HCT116 (cell line): ENCODE measurements around the gene PIK3R2. TPM values are rescaled to one million over a fixed set of nuclear protein-coding genes. Genes with fewer than 3 reads are reported as not detected.

Experiments
- ATAC-seq: fragments of 200-7000 bp; cut with Tn5 transposase; 2 replicates; pipeline ENCODE4 v1.9.1; 2020; ENCODE audit warnings: mild to moderate bottlenecking, moderate library complexity
- BruUV-seq: library from RNA; stranded (reverse); fragments of 400-500 nt; replicated peaks from 2 replicates; lab custom pipeline; 2021; lab: Mats Ljungman, UMichigan
- CTCF ChIA-PET: fragments of 300-600 bp; sonication (Branson Sonifier 250); formaldehyde crosslinking; loops from one replicate; lab custom pipeline; 2021; ENCODE audit warnings: antibody characterized with exemption; lab: Charles Lee
- POLR2A ChIA-PET: fragments of 300-600, 350-600 bp; sonication (Branson Sonifier 250); formaldehyde crosslinking; loops from one replicate; lab custom pipeline; 2021; ENCODE audit warnings: antibody characterized with exemption; lab: Charles Lee
- RAD21 ChIA-PET, 2 experiments: fragments of 300-600 bp; sonication (Branson Sonifier 250); formaldehyde crosslinking; loops; one replicate each; lab custom pipeline; 2023; ENCODE audit warnings: low total read pairs in 2 of 2; ENCODE audit not compliant: uncharacterized antibody in 2 of 2, unreplicated experiment in 2 of 2, low non-redundant PET in 1 of 2; lab: Charles Lee
- DNase-seq: peaks from one replicate; pipeline ENCODE4 v3.0.0-alpha.2; 2010; ENCODE audit warnings: low read depth, low spot score
- H2AFZ ChIP-seq: fragments of 200-600 bp; shearing (Covaris generic), sonication (generic); 2 replicates; pipeline ENCODE4 v1.6.1; 2017; ENCODE audit warnings: low read depth, mixed run types, mixed read lengths, antibody characterized with exemption, low read length; ENCODE audit not compliant: poor library complexity, severe bottlenecking
- H3K27ac ChIP-seq: 2 replicates; pipeline ENCODE4 v1.5.1; 2012; ENCODE audit warnings: low read depth, low read length
- H3K27me3 ChIP-seq: fragments of 200-600 bp; sonication (generic); 2 replicates; pipeline ENCODE4 v1.6.1; 2016; ENCODE audit warnings: mixed run types, low read length, mixed read lengths; ENCODE audit not compliant: insufficient read depth
- H3K36me3 ChIP-seq, 2 experiments: fragments of 200-500 bp in 1 of 2; fragments of 200-600 bp in 1 of 2; sonication (Bioruptor generic) in 1 of 2; sonication (generic) in 1 of 2; 2 replicates each; pipeline versions ENCODE4 v1.5.1 to v1.6.1; 2014 to 2016; ENCODE audit warnings: low read length in 2 of 2, inconsistent platforms in 1 of 2, mixed read lengths in 1 of 2, mixed run types in 1 of 2; ENCODE audit not compliant: insufficient read depth in 2 of 2, control insufficient read depth in 1 of 2
- H3K4me1 ChIP-seq, 2 experiments: fragments of 200-600 bp in 1 of 2; sonication (generic) in 1 of 2; 2 replicates each; pipeline versions ENCODE4 v1.5.1 to v1.6.1; 2012 to 2017; ENCODE audit warnings: low read length in 2 of 2, inconsistent platforms in 1 of 2, mild to moderate bottlenecking in 1 of 2, mixed read lengths in 1 of 2, mixed run types in 1 of 2, moderate library complexity in 1 of 2; ENCODE audit not compliant: insufficient read depth in 2 of 2, control insufficient read depth in 1 of 2
- H3K4me2 ChIP-seq: fragments of 200-600 bp; sonication (generic); 2 replicates; pipeline ENCODE4 v1.6.1; 2017; ENCODE audit warnings: mixed run types, low read length, mixed read lengths
- H3K4me3 ChIP-seq, 2 experiments: fragments of 200-600 bp in 1 of 2; sonication (generic) in 1 of 2; replicated peaks in 1 of 2; 2 replicates each; pipeline ENCODE4 v1.5.1; 2011 to 2016; ENCODE audit warnings: low read length in 2 of 2, control low read depth in 1 of 2, low read depth in 1 of 2, mild to moderate bottlenecking in 1 of 2, mixed read lengths in 1 of 2, mixed run types in 1 of 2
- H3K79me2 ChIP-seq: fragments of 200-600 bp; sonication (generic); 2 replicates; pipeline ENCODE4 v1.6.1; 2017; ENCODE audit warnings: mild to moderate bottlenecking, mixed run types, low read length, moderate library complexity, mixed read lengths; ENCODE audit not compliant: insufficient read depth
- H3K9ac ChIP-seq: fragments of 200-600 bp; sonication (generic); 2 replicates; pipeline ENCODE4 v1.6.1; 2016; ENCODE audit warnings: low read length, mixed read lengths
- H3K9me2 ChIP-seq: fragments of 200-600 bp; sonication (generic), shearing (Covaris generic); 2 replicates; pipeline ENCODE4 v1.6.1; 2017; ENCODE audit warnings: mixed run types, mild to moderate bottlenecking, moderate library complexity; ENCODE audit not compliant: insufficient read depth
- H3K9me3 ChIP-seq, 2 experiments: fragments of 200-500 bp in 1 of 2; fragments of 200-600 bp in 1 of 2; sonication (Bioruptor generic) in 1 of 2; sonication (generic) in 1 of 2; 2 replicates each; pipeline ENCODE4 v1.6.1; 2014 to 2017; ENCODE audit warnings: low read length in 2 of 2, mixed read lengths in 2 of 2, inconsistent platforms in 1 of 2, low read depth in 1 of 2, mild to moderate bottlenecking in 1 of 2, mixed run types in 1 of 2, moderate library complexity in 1 of 2; ENCODE audit not compliant: control insufficient read depth in 1 of 2, insufficient read depth in 1 of 2
- H4K20me1 ChIP-seq: fragments of 200-600 bp; sonication (generic), shearing (Covaris generic); 2 replicates; pipeline ENCODE4 v1.6.1; 2017; ENCODE audit warnings: mixed run types, mild to moderate bottlenecking, moderate library complexity; ENCODE audit not compliant: insufficient read depth
- ATF3 ChIP-seq: IDR thresholded peaks from 2 replicates; pipeline ENCODE4 v1.6.1; 2012
- CBX3 ChIP-seq: IDR thresholded peaks from 2 replicates; pipeline ENCODE4 v1.6.1; 2012; ENCODE audit warnings: low read depth
- CEBPB ChIP-seq: IDR thresholded peaks from 2 replicates; pipeline ENCODE4 v1.6.1; 2012; ENCODE audit warnings: low read depth
- EGR1 ChIP-seq: IDR thresholded peaks from 2 replicates; pipeline ENCODE4 v1.6.1; 2012; ENCODE audit warnings: low read depth
- ELF1 ChIP-seq: IDR thresholded peaks from 2 replicates; pipeline ENCODE4 v1.6.1; 2012; ENCODE audit warnings: low read depth, borderline replicate concordance
- EZH2 ChIP-seq: fragments of 200-600 bp; sonication (generic); IDR thresholded peaks from 2 replicates; pipeline ENCODE4 v1.6.1; 2017; ENCODE audit warnings: antibody characterized with exemption, mixed run types
- EZH2phosphoT487 ChIP-seq: fragments of 200-600 bp; IDR thresholded peaks from 2 replicates; pipeline ENCODE4 v1.6.1; 2018; ENCODE audit warnings: antibody characterized with exemption, borderline replicate concordance
- FOSL1 ChIP-seq: IDR thresholded peaks from 2 replicates; pipeline ENCODE4 v1.6.1; 2012; ENCODE audit warnings: low read depth
- JUND ChIP-seq: IDR thresholded peaks from 2 replicates; pipeline ENCODE4 v1.6.1; 2012
- RAD21 ChIP-seq: IDR thresholded peaks from 2 replicates; pipeline ENCODE4 v1.6.1; 2012; ENCODE audit warnings: low read depth, mild to moderate bottlenecking
- REST ChIP-seq: IDR thresholded peaks from 2 replicates; pipeline ENCODE4 v1.6.1; 2012; ENCODE audit warnings: low read depth
- SIN3A ChIP-seq: IDR thresholded peaks from 2 replicates; pipeline ENCODE4 v1.6.1; 2012; ENCODE audit warnings: low read depth
- SP1 ChIP-seq: IDR thresholded peaks from 2 replicates; pipeline ENCODE4 v1.6.1; 2012; ENCODE audit warnings: low read depth
- SRF ChIP-seq: IDR thresholded peaks from 2 replicates; pipeline ENCODE4 v1.6.1; 2012; ENCODE audit warnings: low read depth
- YY1 ChIP-seq: IDR thresholded peaks from 2 replicates; pipeline ENCODE4 v1.6.1; 2011; ENCODE audit warnings: low read length, low read depth, moderate library complexity, mild to moderate bottlenecking; ENCODE audit not compliant: insufficient replicate concordance; ENCODE audit errors: extremely low read depth
- ZBTB33 ChIP-seq: IDR thresholded peaks from 2 replicates; pipeline ENCODE4 v1.6.1; 2011; ENCODE audit warnings: mild to moderate bottlenecking, low read length, moderate library complexity; ENCODE audit not compliant: insufficient replicate concordance; ENCODE audit errors: extremely low read depth
- ZFX ChIP-seq: fragments of 450-650 bp; IDR thresholded peaks from 2 replicates; pipeline ENCODE4 v1.6.1; 2017
- ZNF274 ChIP-seq: fragments of 200-500 bp; sonication (Bioruptor generic); IDR thresholded peaks from 2 replicates; pipeline ENCODE4 v1.6.1; 2014; ENCODE audit warnings: mild to moderate bottlenecking, low read depth, low read length, inconsistent platforms
- intact Hi-C: fragments of 100-400 bp; cut with micrococcal nuclease; formaldehyde crosslinking; loops from 2 replicates; pipeline ENCODE4 v1.10.0; 2022
- total RNA-seq: library from RNA; stranded (reverse); gene quantifications from one replicate; pipeline ENCODE4 v1.2.1, GENCODE V29; 2021; ENCODE audit not compliant: unreplicated experiment
- TF ChIP-seq, protein P1 (sequence below), 3 experiments: fragments of 200-600 bp in 1 of 3; sonication (generic) in 1 of 3; IDR thresholded peaks in 2 of 3; conservative IDR thresholded peaks in 1 of 3; 2 replicates each; pipeline ENCODE4 v1.5.1; 2012 to 2017; ENCODE audit warnings: low read depth in 2 of 3, low read length in 2 of 3, antibody characterized with exemption in 1 of 3, borderline replicate concordance in 1 of 3, control low read depth in 1 of 3, mild to moderate bottlenecking in 1 of 3, mixed read lengths in 1 of 3, mixed run types in 1 of 3, moderate library complexity in 1 of 3; ENCODE audit not compliant: insufficient read depth in 1 of 3
- TF ChIP-seq, protein P2 (sequence below): IDR thresholded peaks from 2 replicates; pipeline ENCODE4 v1.6.1; 2012

PIK3R2 gene
- total RNA-seq, 1 experiment from 2014 or later: 53.4 TPM

DNA sequence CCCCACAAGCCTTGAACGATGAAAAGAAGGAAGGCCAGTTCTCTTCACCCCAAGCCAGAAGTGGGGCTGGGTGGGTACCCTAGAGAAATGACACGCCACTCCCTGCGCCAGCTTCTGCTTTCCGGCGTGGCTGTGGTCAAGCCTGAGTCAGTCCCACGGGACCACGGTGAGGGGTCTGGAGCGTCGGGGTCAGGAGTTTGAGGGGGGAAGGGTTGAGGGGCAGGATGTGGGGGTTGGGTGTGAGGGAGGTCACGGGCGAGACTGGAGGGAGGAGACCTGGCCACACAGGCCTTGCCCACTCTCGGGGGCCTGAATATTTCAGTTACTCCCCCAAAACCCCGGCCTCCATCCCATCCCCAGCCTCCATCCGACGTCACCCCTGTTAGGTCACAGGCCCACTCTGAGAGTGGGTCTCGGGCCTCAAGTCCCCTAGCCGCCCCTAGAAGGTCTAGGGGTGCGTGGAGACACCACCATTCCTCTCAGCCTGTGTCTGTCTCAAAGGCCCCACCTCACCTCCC is 20.1 kb downstream of the PIK3R2 start:
- ChIA-PET CTCF (no interaction called here), POLR2A (no interaction called here)
- TF ChIP-seq YY1: no peak
- TF ChIP-seq SRF: no peak
- no peak for TF ChIP-seq REST
- TF ChIP-seq ATF3: no peak
- no peak for TF ChIP-seq CBX3
- TF ChIP-seq EZH2: no peak
- TF ChIP-seq RAD21: no peak
- no peak for TF ChIP-seq FOSL1
- no peak for TF ChIP-seq SP1
- no peak for TF ChIP-seq EGR1
- no peak for TF ChIP-seq ZFX
- TF ChIP-seq ZNF274: no peak
- no peak for TF ChIP-seq JUND
- TF ChIP-seq CEBPB: no peak
- no peak for TF ChIP-seq SIN3A
- no peak for TF ChIP-seq ELF1
- TF ChIP-seq, protein P1, sequence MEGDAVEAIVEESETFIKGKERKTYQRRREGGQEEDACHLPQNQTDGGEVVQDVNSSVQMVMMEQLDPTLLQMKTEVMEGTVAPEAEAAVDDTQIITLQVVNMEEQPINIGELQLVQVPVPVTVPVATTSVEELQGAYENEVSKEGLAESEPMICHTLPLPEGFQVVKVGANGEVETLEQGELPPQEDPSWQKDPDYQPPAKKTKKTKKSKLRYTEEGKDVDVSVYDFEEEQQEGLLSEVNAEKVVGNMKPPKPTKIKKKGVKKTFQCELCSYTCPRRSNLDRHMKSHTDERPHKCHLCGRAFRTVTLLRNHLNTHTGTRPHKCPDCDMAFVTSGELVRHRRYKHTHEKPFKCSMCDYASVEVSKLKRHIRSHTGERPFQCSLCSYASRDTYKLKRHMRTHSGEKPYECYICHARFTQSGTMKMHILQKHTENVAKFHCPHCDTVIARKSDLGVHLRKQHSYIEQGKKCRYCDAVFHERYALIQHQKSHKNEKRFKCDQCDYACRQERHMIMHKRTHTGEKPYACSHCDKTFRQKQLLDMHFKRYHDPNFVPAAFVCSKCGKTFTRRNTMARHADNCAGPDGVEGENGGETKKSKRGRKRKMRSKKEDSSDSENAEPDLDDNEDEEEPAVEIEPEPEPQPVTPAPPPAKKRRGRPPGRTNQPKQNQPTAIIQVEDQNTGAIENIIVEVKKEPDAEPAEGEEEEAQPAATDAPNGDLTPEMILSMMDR (IDR thresholded peaks at IDR 0.05 in 2 of 3, conservative IDR thresholded peaks at IDR 0.05 in 1 of 3; ENCODE audit: borderline replicate concordance in 1 of 3, insufficient read depth in 1 of 3, low read depth in 2 of 3, low read length in 2 of 3): no peak
- TF ChIP-seq, protein P2, sequence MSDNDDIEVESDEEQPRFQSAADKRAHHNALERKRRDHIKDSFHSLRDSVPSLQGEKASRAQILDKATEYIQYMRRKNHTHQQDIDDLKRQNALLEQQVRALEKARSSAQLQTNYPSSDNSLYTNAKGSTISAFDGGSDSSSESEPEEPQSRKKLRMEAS: no peak
- no peak for TF ChIP-seq ZBTB33
- TF ChIP-seq EZH2phosphoT487: no peak
- TF ChIP-seq, all 23 proteins: peak for 0
- Histone ChIP-seq H3K4me1 (peaks cover 11 to 20% of the 10 kb centered on the region in 2 experiments), H3K27me3 (no peaks in the 10 kb centered on the region), H3K9me3 (no peaks in the 10 kb centered on the region), H4K20me1 (no peaks in the 10 kb centered on the region), H3K27ac (peak overlapping the region; percentile 78), H3K79me2 (peaks cover 10% of the 10 kb centered on the region; the same call in 1 of the 2 replicates), H3K9ac (peak overlapping the region; percentile 73), H3K36me3 (peaks cover 14 to 16% of the 10 kb centered on the region in 2 experiments; a peak in 3 of 4 replicates), H3K9me2 (no peaks in the 10 kb centered on the region), H3K4me3 (peak overlapping the region; percentile 72 to 85; a peak in 3 of 4 replicates), H3K4me2 (peak overlapping the region; percentile 89), H2AFZ (no peak overlapping the region)
- intact Hi-C loops: no loop called here
- BruUV-seq: no TSS peak
- ATAC-seq (no peak), DNase-seq (no peak)
- RAD21 ChIA-PET: no interaction called here
